ENCODE results near the gene SMIM8. TPM values are rescaled to one million over a fixed set of nuclear protein-coding genes. Genes with fewer than 3 reads are reported as not detected.

Gene SMIM8
- polyA plus RNA-seq, 1 donor (not counting 4 experiments of a cell fraction or from before 2014, with no cell fraction given): 7.6 TPM

GRCh38 chr6:87373377-87373776 is 51.0 kb downstream of the SMIM8 start:
- Histone ChIP-seq H3K79me2 (ENCODE audit: control insufficient read depth, insufficient read depth, low read length) (no peaks in the 10 kb centered on the region), H3K4me3 (ENCODE audit: control insufficient read depth in 2 of 3, extremely low read depth in 1 of 3, insufficient read depth in 2 of 3, low read depth in 1 of 3, low read length in 3 of 3) (no peak overlapping the region), H3K27ac (ENCODE audit: control insufficient read depth, insufficient read depth, low read length) (no peak overlapping the region), H3K36me3 (ENCODE audit: control insufficient read depth in 2 of 2, extremely low read depth in 1 of 2, insufficient read depth in 2 of 2, low read length in 2 of 2) (no peaks in the 10 kb centered on the region), H3K4me1 (ENCODE audit: control insufficient read depth, extremely low read depth, insufficient read depth, low read length) (no peaks in the 10 kb centered on the region), H3K9me1 (ENCODE audit: control insufficient read depth, extremely low read depth, insufficient read depth, low read length) (no peaks in the 10 kb centered on the region), H3K9ac (ENCODE audit: control insufficient read depth, extremely low read depth, insufficient read depth, low read length) (no peak overlapping the region), H4K20me1 (ENCODE audit: control insufficient read depth, extremely low read depth, insufficient read depth, low read length) (no peaks in the 10 kb centered on the region), H3K27me3 (ENCODE audit: control insufficient read depth, extremely low read depth, insufficient read depth, low read length) (no peaks in the 10 kb centered on the region), H2AFZ (ENCODE audit: control insufficient read depth, low read length) (no peak overlapping the region), H3K9me3 (ENCODE audit: control insufficient read depth, low read depth, low read length) (no peaks in the 10 kb centered on the region), H3K4me2 (ENCODE audit: control insufficient read depth, extremely low read depth, insufficient read depth, low read depth, low read length) (no peak overlapping the region)
- dilution Hi-C loops (cut with MboI; ENCODE audit: extremely low pct_ligation_motif_present, low sequenced_read_pairs): no loop called here
- FAIRE-seq (no peak), DNase-seq (ENCODE audit: low read depth, low spot score) (no peak)
- TF ChIP-seq, protein P1, sequence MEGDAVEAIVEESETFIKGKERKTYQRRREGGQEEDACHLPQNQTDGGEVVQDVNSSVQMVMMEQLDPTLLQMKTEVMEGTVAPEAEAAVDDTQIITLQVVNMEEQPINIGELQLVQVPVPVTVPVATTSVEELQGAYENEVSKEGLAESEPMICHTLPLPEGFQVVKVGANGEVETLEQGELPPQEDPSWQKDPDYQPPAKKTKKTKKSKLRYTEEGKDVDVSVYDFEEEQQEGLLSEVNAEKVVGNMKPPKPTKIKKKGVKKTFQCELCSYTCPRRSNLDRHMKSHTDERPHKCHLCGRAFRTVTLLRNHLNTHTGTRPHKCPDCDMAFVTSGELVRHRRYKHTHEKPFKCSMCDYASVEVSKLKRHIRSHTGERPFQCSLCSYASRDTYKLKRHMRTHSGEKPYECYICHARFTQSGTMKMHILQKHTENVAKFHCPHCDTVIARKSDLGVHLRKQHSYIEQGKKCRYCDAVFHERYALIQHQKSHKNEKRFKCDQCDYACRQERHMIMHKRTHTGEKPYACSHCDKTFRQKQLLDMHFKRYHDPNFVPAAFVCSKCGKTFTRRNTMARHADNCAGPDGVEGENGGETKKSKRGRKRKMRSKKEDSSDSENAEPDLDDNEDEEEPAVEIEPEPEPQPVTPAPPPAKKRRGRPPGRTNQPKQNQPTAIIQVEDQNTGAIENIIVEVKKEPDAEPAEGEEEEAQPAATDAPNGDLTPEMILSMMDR (optimal IDR thresholded peaks at IDR 0.05 in 1 of 3, IDR thresholded peaks at IDR 0.05 in 1 of 3, conservative IDR thresholded peaks at IDR 0.05 in 1 of 3; ENCODE audit: extremely low read depth in 1 of 3, insufficient read depth in 2 of 3, low read length in 3 of 3): no peak

GRCh38 chr6:87375315-87375714 is 52.9 kb downstream of the SMIM8 start:
- dilution Hi-C loops (cut with MboI; ENCODE audit: extremely low pct_ligation_motif_present, low sequenced_read_pairs): no loop called here
- no peak overlapping the region for H3K27ac ChIP-seq (ENCODE audit: control insufficient read depth, insufficient read depth, low read length)
- H3K27me3 ChIP-seq (ENCODE audit: control insufficient read depth, extremely low read depth, insufficient read depth, low read length): no peaks in the 10 kb centered on the region
- no peaks in the 10 kb centered on the region for H3K79me2 ChIP-seq (ENCODE audit: control insufficient read depth, insufficient read depth, low read length)
- DNase-seq (ENCODE audit: low read depth, low spot score) (no peak), FAIRE-seq (no peak)
- H3K9me3 ChIP-seq (ENCODE audit: control insufficient read depth, low read depth, low read length): no peaks in the 10 kb centered on the region
- TF ChIP-seq EZH2 (IDR thresholded peaks at IDR 0.05; ENCODE audit: low read length): no peak
- TF ChIP-seq, protein P1 (optimal IDR thresholded peaks at IDR 0.05 in 1 of 3, IDR thresholded peaks at IDR 0.05 in 1 of 3, conservative IDR thresholded peaks at IDR 0.05 in 1 of 3; ENCODE audit: extremely low read depth in 1 of 3, insufficient read depth in 2 of 3, low read length in 3 of 3): no peak
- H3K4me3 ChIP-seq (ENCODE audit: control insufficient read depth in 2 of 3, extremely low read depth in 1 of 3, insufficient read depth in 2 of 3, low read depth in 1 of 3, low read length in 3 of 3): no peak overlapping the region
- H3K36me3 ChIP-seq (ENCODE audit: control insufficient read depth in 2 of 2, extremely low read depth in 1 of 2, insufficient read depth in 2 of 2, low read length in 2 of 2): no peaks in the 10 kb centered on the region
- no peak overlapping the region for H2AFZ ChIP-seq (ENCODE audit: control insufficient read depth, low read length)
- no peaks in the 10 kb centered on the region for H4K20me1 ChIP-seq (ENCODE audit: control insufficient read depth, extremely low read depth, insufficient read depth, low read length)
- H3K9me1 ChIP-seq (ENCODE audit: control insufficient read depth, extremely low read depth, insufficient read depth, low read length): no peaks in the 10 kb centered on the region
- no peak overlapping the region for H3K9ac ChIP-seq (ENCODE audit: control insufficient read depth, extremely low read depth, insufficient read depth, low read length)
- H3K4me1 ChIP-seq (ENCODE audit: control insufficient read depth, extremely low read depth, insufficient read depth, low read length): no peaks in the 10 kb centered on the region
- H3K4me2 ChIP-seq (ENCODE audit: control insufficient read depth, extremely low read depth, insufficient read depth, low read depth, low read length): no peak overlapping the region
